ENCODE data around the gene DECR2. TPM values are rescaled to one million over a fixed set of nuclear protein-coding genes. Genes with fewer than 3 reads are reported as not detected.
A peak's percentile ranks its signal among the peaks of the same experiment; 100 is the strongest.
"Not testable (repeated sequence)": the region's sequence is repeated elsewhere in the genome, so short reads cannot be mapped to it uniquely, and the experiment has no call there.

Gene DECR2, protein sequence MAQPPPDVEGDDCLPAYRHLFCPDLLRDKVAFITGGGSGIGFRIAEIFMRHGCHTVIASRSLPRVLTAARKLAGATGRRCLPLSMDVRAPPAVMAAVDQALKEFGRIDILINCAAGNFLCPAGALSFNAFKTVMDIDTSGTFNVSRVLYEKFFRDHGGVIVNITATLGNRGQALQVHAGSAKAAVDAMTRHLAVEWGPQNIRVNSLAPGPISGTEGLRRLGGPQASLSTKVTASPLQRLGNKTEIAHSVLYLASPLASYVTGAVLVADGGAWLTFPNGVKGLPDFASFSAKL
- polyA plus RNA-seq (ENCODE audit: insufficient read length in 4 of 4): 10 to 100 TPM; 17.3 to 31.8 (median 22.7) TPM

DNA sequence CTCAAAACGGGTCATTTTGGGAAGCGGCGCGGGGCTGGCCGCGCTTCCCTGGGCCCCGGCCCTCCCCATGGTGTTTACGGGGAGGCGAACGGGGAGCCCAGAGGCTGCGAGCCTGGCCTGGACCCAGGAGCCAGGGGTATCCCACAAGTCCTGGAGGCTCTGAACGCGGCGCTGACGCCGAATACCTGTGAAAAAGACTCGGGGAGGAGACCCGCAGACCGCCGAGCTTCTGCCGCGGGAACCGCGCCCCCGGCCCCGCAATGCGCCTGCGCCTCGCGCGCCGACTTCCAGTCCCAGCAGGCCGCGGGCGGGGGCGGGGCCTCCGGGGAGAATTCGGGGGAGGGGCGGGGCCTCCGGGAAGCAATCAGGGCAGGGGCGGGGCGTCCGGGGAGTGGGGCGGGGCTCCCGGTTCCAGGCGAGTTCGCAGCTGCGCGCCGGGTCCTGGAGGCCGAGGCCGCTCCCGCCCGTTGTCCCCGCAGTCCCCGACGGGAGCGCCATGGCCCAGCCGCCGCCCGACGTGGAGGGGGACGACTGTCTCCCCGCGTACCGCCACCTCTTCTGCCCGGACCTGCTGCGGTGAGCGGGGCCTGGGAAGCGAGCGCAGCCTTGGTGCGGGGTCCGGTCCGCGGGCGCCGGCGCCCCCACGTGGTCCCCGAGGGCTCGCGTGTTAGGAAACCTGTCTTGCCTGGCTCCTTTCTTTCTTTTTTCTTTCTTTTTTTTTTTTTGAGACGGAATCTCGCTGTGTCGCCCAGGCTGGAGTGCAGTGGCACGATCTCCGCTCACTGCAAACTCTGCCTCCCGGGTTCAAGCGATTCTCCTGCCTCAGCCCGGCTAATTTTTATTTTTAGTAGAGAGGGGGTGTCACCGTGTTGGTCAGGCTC lies at the start of gene DECR2:
Gene DECR2 (plus strand): TSS at position 418 of the 881 bp plus-strand sequence. CDS start 79 bp downstream, at position 497.
- DNase-seq (ENCODE audit: low read depth in 4 of 4, low spot score in 3 of 4): peak in 3 of 4 donors; percentile 83 to 88 (median 87)

DNA sequence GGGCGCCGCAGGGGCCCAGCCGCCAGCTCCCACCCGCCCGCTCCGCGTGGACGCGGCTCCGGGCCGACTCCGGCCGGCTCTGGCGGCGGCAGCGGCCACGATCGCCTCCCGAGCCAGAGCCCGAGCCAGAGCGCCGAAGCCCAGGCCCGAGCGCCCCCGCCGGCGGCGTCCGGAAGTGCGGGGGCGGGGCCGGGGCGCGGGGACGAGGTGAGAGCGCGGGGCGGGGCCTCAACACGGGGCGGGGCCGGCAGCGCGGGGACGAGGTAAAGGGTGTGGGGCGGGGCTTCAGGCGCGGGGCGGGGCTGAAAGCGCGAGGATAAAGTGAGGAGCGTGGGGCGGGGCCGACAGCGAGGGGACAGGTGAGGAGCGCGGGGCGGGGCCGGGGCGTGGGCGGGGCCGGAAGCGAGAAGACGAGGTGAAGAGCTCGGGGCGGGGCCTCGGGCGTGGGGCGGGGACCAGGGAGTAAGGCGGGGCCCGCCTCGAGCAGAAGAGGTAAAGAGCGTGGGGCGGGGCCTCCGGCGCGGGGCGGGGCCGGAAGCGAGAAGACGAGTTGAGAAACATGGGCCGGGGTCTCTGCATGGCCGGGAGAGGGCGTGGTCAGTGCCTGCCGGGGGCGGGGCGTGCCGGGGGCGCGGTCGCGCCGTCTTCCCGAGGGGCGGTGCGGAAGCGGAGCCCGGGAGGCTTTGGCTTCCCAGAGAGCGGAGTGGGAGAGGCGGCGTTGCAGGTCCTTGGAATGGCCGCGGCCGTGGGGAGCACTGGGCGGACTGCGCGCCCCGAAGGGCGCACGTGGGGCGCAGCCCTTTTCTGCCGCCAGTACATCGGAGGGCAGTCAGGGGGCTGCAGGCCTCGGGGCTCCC lies 48.9 kb upstream of the DECR2 start, which contains the start of gene AXIN1:
Gene AXIN1 (minus strand): TSS at position 177 of the 857 bp plus-strand sequence. CDS start 5,698 bp downstream, outside the sequence.
- peak; percentile 76 to 93 (median 90) for DNase-seq (ENCODE audit: low read depth in 4 of 4, low spot score in 3 of 4)

DNA sequence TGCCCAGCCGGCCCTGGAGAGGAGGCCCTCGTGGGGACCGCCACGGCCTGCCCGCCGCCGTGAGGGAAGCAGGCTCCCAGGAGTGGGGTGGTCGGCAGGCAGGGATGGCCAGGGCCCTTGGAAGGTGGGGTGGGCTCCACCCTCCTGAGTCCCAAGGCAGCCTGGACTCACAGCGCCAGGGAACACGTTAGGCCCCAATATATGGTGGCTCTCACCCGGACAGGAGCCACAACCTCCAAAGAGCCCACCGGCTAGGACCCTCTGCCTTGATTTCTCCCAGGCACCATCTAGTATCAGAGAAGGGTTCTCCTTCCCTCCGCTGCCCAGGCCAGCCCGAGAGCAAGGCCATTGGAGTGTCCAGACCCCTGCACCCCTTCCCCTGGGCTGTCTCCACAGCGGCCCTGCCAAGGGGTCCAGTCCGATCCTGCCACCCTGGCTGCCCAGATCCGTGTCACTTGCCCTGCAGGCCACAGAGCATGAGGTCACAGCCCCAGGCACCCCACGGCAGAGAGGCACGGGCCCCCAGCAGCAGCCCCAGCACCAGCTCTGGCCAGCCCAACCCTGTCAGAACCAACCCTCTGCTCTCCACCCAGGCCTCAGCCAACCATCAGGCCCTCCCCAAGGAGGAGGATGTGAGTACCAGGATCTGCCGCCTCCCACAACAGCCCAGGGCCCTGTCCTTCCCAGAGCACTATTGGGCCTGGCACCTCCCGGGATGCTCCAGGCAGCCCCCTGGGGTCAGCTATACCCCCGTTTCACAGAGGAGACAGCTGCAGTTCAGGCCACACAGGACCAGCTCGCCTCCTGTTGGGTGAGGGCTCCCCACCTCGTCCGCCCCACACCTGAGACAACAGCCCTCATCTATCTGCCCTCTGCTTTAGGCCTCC lies 48.0 kb upstream of the DECR2 start:
- DNase-seq (ENCODE audit: low read depth in 4 of 4, low spot score in 3 of 4): no peak

DNA sequence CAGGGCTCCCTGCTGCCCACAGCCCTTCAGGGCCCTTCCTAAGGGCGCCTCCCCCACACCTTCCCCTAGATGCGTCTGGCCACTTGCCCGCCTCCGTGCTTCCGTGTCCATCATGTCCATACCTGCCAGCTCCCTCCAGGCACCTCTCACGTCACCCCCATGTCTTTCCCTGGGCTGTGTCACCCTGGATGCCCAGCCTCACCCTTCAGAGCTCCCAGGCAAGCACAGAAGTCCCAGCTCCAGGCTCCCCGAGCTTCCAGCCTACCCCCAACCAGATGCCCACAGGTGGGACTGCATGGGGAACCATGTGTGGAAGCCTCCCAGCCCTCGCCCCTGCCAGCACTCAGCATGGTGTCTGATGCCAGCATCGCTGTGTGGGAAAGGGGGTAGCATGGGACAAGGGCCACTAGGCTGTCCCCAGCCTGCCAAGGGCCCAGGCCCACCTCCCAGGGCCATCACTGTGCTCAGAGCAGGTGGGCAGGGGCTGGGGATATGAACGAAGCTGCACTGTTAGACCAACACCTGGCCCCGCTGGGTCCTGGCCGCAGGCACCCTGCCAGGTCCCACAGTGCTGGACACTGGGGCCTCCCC lies 47.3 kb upstream of the DECR2 start:
- DNase-seq (ENCODE audit: low read depth in 4 of 4, low spot score in 3 of 4): no peak

DNA sequence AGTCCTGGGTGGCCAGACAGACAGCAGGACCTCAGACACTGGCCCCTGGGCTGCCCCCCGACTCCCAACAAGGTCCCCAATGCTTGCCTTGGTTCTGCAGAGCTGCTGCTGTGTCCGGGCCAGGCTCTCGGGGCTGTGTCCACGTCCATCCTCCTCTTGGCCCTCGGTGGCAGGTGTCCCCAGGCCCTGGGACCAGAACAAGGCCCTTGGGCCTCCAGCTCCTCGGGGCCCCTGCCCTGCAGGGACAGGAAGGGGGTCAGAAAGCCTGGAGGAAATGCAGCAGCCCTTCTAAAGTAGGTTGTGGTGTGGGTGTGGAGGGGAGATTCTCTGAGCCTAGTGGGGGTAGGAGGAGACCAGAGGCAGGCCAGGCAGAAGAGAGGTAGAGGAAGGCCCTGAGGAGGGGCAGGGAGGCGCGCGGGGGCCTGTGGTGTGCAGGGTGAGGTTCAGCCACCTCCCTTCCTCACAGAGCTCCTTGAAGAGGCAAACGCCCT lies 46.7 kb upstream of the DECR2 start:
- no peak for DNase-seq (ENCODE audit: low read depth in 4 of 4, low spot score in 3 of 4)

DNA sequence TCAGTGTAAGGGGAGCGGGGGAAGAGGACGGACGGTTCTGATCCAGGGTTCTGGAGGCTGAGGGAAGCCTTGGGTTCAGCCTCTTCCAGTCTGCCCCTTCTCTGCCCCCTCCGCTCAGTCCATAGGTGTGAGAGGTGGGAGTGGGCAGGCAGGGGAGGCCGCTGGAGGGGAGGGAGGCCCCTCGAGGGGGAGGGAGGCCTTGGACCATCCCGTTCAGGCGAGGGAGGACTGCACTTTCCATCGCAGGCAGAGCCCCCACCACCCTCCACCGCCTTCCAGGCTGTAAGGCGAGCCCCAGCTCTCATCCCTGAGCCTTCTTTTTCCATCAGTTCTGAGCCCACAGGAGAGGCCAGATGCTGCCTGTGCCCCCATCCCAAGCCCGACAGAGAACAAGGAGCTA lies 44.9 kb upstream of the DECR2 start:
- no peak for DNase-seq (ENCODE audit: low read depth in 4 of 4, low spot score in 3 of 4)

DNA sequence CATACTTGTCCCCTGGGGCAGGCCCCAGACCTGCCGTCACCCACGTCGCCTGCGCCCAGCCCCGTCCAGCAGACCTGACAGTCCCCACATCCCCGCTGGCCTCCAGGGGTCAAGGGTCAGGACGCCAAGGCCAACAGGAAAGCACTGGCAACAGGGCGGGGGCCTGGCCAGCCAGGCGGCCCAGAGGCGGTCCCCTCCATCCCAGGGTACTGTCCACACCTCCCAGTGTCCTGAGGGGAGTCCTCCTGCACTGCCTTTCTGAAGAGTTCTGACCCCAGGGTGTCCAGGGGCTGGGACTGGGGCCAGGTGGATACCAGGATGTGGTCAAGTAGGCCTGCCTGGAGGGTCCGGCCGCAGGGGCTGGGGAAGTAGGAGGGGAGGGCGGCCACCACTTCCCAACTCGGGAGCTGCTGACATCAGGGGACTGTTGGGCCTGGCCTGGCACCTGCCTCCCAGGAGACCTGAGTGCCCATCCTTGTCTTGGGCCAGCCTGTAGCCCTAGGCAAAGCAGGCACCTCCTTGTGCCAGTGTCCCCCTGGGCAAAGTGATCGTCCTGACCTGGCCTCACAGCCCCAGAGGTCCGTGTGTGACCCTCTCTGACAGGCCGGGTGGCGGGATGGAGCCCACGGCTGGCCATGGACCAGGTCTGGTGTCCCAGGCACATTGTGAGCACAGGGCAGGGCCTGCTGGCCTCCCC lies 42.5 kb upstream of the DECR2 start:
- no peak for DNase-seq (ENCODE audit: low read depth in 4 of 4, low spot score in 3 of 4)

DNA sequence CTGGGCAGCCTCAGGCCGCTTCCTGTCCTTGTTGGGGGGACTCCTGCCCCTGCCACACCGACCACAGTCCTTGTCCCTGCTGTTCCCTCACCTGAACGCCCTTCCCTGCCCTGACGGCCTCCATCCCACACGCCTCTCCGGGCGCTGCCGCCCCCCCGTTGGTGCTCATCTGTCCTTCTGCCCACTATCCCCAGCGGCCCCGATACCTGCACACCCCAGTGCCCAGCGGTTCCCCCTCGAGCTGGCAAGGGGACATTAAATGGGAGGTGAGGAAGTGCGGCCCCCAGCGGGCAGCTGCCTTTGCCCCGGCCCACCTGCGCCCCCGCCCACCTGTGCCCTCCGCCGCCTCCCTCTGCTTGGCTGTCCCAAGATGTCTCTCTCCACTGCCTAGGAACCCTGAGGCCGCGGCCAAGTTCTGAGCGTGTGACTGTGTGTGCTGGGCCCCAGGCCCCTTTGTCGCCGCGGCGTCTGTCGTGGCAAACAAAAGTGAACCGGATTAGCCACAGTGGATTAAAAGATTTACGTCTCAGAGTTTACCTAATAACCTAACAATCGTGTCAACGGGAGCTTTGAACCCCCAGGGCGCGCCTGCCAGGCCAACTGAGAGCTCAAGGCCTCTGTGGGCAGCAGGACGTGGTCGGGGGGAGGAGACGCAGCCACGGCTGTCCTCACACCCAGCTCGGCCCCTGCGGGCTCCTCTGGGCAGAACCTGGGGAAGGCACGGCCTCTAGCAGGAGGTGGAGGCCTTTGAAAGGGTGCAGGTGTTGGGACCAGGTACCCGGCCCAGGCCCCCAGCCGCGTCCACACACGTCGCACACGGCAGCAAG lies 41.6 kb upstream of the DECR2 start:
- DNase-seq (ENCODE audit: low read depth in 4 of 4, low spot score in 3 of 4): no peak

DNA sequence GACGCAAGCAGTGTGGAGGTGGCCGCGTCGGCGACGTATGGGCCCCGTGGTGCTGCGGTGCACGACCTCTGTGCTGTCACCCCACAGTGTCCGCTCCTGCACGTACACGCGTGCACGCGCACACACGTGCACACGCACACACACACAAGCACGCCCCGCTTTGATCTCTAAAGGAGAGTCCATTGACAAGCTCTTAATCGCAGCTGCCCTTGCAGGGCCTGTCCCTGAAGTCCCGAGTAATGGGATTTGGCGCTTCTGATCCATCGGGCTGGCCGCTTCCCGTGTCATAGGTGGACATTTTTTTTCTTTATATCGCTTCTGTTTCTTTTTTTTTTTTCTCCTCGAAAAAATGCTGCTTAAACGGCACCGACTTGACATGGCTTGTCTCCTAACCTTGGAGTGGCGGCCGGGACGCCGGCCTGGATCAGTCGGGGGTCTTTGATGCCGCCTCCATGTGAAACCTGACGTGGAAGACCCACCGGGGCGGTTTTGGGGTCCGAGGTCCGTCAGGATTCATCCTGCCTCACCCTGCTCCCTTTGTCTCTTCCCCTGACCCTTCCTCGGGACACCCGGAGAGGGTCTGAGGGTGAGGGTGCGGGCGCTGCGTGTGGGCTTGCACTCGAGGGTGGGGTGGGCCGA lies 40.9 kb upstream of the DECR2 start:
- DNase-seq (ENCODE audit: low read depth in 4 of 4, low spot score in 3 of 4): no peak

DNA sequence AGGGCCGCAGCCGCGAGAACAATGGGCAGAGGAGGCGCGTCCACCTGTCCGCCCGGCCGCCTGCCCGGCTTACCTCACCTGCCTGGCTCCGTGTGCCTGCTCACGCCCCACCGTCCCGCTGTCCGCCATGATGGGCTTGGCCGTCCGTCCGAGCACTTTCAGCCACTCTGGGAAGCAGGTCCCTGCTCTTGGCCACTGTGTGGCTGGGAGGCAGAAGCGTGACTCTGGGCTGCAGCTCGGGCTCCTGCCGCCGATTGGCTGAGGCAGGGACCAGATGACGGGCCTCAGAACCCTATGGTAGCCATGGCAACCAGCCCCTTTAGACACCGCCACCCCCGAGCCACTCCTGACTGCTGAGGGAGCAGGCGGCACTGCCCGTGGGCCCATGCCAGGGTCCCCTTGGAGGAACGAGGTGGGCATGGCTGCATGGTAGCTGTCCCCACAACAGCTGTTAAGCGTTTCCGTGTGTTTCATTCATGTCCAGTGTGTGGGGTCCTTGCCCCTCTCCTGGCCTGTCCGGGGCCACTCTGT lies 40.3 kb upstream of the DECR2 start:
- DNase-seq (ENCODE audit: low read depth in 4 of 4, low spot score in 3 of 4): no peak

DNA sequence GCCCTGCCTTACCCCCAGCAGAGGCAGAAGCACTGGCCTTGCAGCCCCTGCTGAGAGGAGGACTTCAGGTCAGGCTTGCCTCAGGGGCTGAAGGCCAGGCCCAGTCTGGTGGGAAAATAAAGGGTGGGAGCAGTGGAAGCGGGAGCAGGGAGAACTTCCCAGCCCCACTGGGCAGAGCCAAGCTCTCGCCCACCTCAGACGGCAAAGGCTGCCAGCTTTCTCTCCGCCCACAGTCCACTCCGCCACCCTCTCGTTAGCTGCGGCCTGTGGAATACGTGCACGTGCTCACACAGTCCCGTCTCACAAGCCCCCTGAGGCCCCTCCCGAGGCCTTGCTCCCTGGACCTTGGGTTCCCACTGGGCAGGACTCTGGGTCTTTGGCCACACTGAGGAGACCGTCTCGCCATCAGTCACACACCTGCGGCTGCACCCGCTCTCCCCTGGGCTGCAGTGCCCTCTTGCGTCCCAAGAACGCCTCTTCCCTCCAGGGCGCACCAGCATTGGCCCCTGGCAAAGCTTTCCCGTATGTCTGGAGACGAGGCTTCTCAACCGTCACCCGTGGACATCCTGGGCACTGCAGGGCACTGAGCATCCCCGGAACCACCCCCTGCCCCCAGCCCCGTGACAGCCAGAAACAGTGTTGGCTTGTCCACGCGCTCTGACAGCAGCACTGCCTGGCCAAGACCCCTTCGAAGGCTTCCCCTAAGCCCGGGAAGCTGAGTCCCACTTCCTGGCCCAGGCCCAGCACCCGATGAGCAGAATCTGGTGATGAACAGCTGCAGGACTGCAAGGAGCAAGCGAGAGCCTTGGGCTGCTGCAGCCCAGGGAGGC lies 39.6 kb upstream of the DECR2 start:
- DNase-seq (ENCODE audit: low read depth in 4 of 4, low spot score in 3 of 4): no peak

DNA sequence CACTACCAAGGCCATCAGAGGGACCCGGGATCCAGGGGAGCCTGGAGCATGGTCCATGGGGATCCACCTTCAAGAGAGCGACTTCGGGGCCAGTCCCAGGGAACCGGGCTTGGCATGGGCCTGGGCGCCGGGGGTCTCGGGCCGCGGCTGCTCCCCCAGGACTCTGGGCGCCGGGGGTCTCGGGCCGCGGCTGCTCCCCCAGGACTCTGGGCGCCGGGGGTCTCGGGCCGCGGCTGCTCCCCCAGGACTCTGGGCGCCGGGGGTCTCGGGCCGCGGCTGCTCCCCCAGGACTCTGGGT lies 39.0 kb upstream of the DECR2 start:
- DNase-seq (ENCODE audit: low read depth in 4 of 4, low spot score in 3 of 4): not testable (repeated sequence)

DNA sequence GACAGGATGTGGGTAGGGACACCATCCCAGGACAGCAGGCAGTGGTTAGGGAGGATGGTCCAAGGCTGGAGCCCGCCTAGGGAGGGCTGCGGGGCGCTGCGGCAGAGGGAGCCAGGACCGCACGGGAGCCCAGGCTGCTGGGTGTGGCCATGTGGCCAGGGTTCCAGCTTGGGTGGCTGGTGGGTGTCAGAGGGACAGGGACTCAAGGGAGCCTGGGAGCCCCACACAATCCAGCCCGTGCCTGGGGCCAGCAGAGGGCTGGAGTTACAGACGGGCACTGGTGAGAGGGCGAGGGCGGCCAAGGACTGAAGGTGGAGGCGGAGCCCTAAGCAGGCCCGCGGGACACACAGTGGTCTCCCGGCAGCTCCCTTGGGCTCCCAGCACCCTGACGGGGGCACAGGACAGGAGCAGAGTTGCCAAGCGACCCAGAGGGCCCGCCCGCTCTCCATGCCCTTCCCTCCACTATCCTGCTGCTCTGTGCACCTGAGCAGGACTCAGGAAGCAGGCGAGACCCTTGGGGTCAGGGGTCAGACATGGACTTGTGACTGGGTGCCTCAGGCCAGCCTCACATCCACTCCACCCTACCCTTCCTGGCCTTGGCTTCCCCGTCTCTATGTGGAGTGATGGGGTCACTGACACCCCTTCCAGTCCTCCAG lies 38.4 kb upstream of the DECR2 start:
- DNase-seq (ENCODE audit: low read depth in 4 of 4, low spot score in 3 of 4): no peak

DNA sequence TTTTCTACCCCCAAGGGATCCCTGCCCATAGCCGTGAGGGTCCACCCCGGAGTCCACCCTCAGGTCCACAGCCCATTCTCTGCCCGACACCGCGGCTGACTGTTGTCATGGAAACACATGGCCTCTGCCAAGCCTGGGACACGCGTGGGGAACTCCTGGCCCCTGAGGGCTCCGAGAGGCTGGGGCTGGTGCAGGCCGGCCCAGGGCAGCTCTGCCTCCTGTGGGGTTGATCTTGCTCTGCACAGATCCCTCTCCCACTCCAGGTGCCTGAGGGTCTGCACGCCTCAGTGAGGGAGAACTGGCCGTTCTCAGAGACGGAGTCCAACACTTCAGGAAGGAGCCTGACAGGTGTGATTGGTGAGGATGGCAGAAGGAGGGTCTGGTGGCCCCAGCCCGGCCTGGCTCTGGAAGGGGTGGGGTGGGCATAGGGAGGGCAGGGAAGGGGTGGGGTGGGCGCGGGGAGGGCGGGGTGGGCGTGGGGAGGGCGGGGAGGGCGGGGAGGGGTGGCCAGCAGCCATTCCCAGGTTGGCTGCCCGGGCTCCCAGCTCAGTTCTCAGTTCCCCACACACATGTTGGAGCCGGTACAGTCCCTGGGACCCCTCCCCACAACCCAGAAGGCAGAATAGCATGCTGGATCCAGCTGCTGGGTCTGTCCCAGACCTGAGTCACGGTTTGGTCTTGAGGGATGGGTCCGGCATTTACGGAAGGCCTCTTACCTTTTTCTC lies 37.8 kb upstream of the DECR2 start:
- no peak for DNase-seq (ENCODE audit: low read depth in 4 of 4, low spot score in 3 of 4)
